HepG2 (cell line): ENCODE results near the gene B3GNT9. TPM values are rescaled to one million over a fixed set of nuclear protein-coding genes. Genes with fewer than 3 reads are reported as not detected.

ENCODE experiments used
- ATM ChIP-seq: fragments of 450-650 bp; IDR thresholded peaks from 2 replicates; pipeline ENCODE4 v1.7.1; 2017; ENCODE audit warnings: mild to moderate bottlenecking, borderline replicate concordance
- CAMTA2 ChIP-seq: sonication (generic); formaldehyde crosslinking; IDR thresholded peaks from 2 replicates; pipeline ENCODE4 v1.4.0; 2020; ENCODE audit warnings: mild to moderate bottlenecking, missing genetic modification reagents, borderline replicate concordance
- ISX ChIP-seq: sonication (generic); formaldehyde crosslinking; conservative IDR thresholded peaks from 2 replicates; pipeline ENCODE4 v1.5.0; 2020; ENCODE audit warnings: missing genetic modification reagents
- MAZ ChIP-seq, 2 experiments: sonication (generic) in 1 of 2; formaldehyde crosslinking in 1 of 2; IDR thresholded peaks; 2 replicates each; pipeline versions ENCODE4 v1.5.0 to v1.6.1; 2012 to 2020; ENCODE audit warnings: low read depth in 2 of 2, mild to moderate bottlenecking in 2 of 2, borderline replicate concordance in 1 of 2, improper control_type of control experiment in 1 of 2, low read length in 1 of 2, missing genetic modification reagents in 1 of 2, moderate library complexity in 1 of 2
- RBAK ChIP-seq: sonication (generic); formaldehyde crosslinking; IDR thresholded peaks from 2 replicates; pipeline ENCODE4 v1.5.1; 2020; ENCODE audit warnings: mild to moderate bottlenecking, missing genetic modification reagents
- RCOR2 ChIP-seq: IDR thresholded peaks from 2 replicates; pipeline ENCODE4 v1.6.1; 2016; ENCODE audit warnings: missing biosample characterization, missing genetic modification reagents
- SIX4 ChIP-seq: sonication (generic); formaldehyde crosslinking; IDR thresholded peaks from 2 replicates; pipeline ENCODE4 v1.4.0; 2020; ENCODE audit warnings: missing genetic modification reagents
- SMARCE1 ChIP-seq: fragments of 450-650 bp; IDR thresholded peaks from 2 replicates; pipeline ENCODE4 v1.6.1; 2017; ENCODE audit warnings: borderline replicate concordance
- SNAPC4 ChIP-seq: sonication (generic); formaldehyde crosslinking; IDR thresholded peaks from 2 replicates; pipeline ENCODE4 v1.4.0; 2020; ENCODE audit warnings: mild to moderate bottlenecking, missing genetic modification reagents
- SUZ12 ChIP-seq: fragments of 150-350 bp; IDR thresholded peaks from 2 replicates; pipeline ENCODE4 v1.6.1; 2014; ENCODE audit warnings: low read depth, low read length
- TRAFD1 ChIP-seq: sonication (generic); formaldehyde crosslinking; IDR thresholded peaks from 2 replicates; pipeline ENCODE4 v1.5.1; 2020; ENCODE audit warnings: missing genetic modification reagents, mild to moderate bottlenecking, borderline replicate concordance
- ZKSCAN5 ChIP-seq: sonication (generic); formaldehyde crosslinking; IDR thresholded peaks from 2 replicates; pipeline ENCODE4 v1.5.1; 2020; ENCODE audit warnings: mild to moderate bottlenecking, missing genetic modification reagents
- ZMYM3 ChIP-seq: sonication (generic); formaldehyde crosslinking; IDR thresholded peaks from 2 replicates; pipeline ENCODE4 v1.5.1; 2020; ENCODE audit warnings: mild to moderate bottlenecking, missing genetic modification reagents
- ZNF292 ChIP-seq: sonication (generic); formaldehyde crosslinking; IDR thresholded peaks from 2 replicates; pipeline ENCODE4 v1.8.1; 2022; ENCODE audit warnings: mild to moderate bottlenecking, low read depth, missing genetic modification reagents, borderline replicate concordance
- ZNF296 ChIP-seq: sonication (generic); formaldehyde crosslinking; conservative IDR thresholded peaks from 2 replicates; pipeline ENCODE4 v1.5.0; 2020; ENCODE audit warnings: mild to moderate bottlenecking, missing genetic modification reagents
- ZNF337 ChIP-seq: sonication (generic); formaldehyde crosslinking; IDR thresholded peaks from 2 replicates; pipeline ENCODE4 v1.5.1; 2020; ENCODE audit warnings: missing genetic modification reagents, low read depth, mild to moderate bottlenecking, borderline replicate concordance
- ZNF468 ChIP-seq: sonication (generic); formaldehyde crosslinking; IDR thresholded peaks from 2 replicates; pipeline ENCODE4 v1.8.0; 2022; ENCODE audit warnings: mild to moderate bottlenecking, moderate library complexity, missing genetic modification reagents
- ZNF484 ChIP-seq: sonication (generic); formaldehyde crosslinking; IDR thresholded peaks from 2 replicates; pipeline ENCODE4 v1.5.1; 2020; ENCODE audit warnings: mild to moderate bottlenecking, low read depth, missing genetic modification reagents, borderline replicate concordance
- ZNF577 ChIP-seq: sonication (generic); formaldehyde crosslinking; IDR thresholded peaks from 2 replicates; pipeline ENCODE4 v1.4.0; 2020; ENCODE audit warnings: mild to moderate bottlenecking, low read depth, missing genetic modification reagents, borderline replicate concordance
- ZSCAN22 ChIP-seq: sonication (generic); formaldehyde crosslinking; IDR thresholded peaks from 2 replicates; pipeline ENCODE4 v1.4.0; 2020; ENCODE audit warnings: mild to moderate bottlenecking, missing genetic modification reagents
- ZZZ3 ChIP-seq: sonication (generic); formaldehyde crosslinking; IDR thresholded peaks from 2 replicates; pipeline ENCODE4 v1.4.0; 2020; ENCODE audit warnings: missing genetic modification reagents, mild to moderate bottlenecking, borderline replicate concordance
- polyA plus RNA-seq, 8 experiments: library from polyadenylated mRNA; depleted of rRNA in 3 of 8; stranded (reverse) in 7 of 8; unstranded in 1 of 8; fragments of >200 nt; fragmentation: Illumina TruSeq in 4 of 8; extraction: Trizol in 4 of 8; gene quantifications; 2 replicates each; pipeline versions ENCODE4 v1.2.1 to v1.2.3, GENCODE V29; 2011 to 2016; ENCODE audit warnings: low read depth in 4 of 8, missing spikeins in 1 of 8, mixed read lengths in 1 of 8; ENCODE audit not compliant: insufficient read depth in 1 of 8
- total RNA-seq, 5 experiments: library from RNA; depleted of rRNA; stranded (reverse); fragments of >200 nt; fragmentation: Illumina TruSeq; extraction: Trizol; gene quantifications; 2 replicates each; pipeline ENCODE4 v1.2.3, GENCODE V29; 2016; ENCODE audit warnings: low read depth in 1 of 5
- TF ChIP-seq, protein P1 (sequence below): sonication (generic); formaldehyde crosslinking; IDR thresholded peaks from 2 replicates; pipeline ENCODE4 v1.5.0; 2020; ENCODE audit warnings: mild to moderate bottlenecking, low read depth, missing genetic modification reagents, borderline replicate concordance

The B3GNT9 gene
- total and polyA plus RNA-seq, 2 of the 13 experiments (the other 11 are each of a cell fraction or from before 2014, with no cell fraction given): 1.5 to 3.1 TPM

DNA sequence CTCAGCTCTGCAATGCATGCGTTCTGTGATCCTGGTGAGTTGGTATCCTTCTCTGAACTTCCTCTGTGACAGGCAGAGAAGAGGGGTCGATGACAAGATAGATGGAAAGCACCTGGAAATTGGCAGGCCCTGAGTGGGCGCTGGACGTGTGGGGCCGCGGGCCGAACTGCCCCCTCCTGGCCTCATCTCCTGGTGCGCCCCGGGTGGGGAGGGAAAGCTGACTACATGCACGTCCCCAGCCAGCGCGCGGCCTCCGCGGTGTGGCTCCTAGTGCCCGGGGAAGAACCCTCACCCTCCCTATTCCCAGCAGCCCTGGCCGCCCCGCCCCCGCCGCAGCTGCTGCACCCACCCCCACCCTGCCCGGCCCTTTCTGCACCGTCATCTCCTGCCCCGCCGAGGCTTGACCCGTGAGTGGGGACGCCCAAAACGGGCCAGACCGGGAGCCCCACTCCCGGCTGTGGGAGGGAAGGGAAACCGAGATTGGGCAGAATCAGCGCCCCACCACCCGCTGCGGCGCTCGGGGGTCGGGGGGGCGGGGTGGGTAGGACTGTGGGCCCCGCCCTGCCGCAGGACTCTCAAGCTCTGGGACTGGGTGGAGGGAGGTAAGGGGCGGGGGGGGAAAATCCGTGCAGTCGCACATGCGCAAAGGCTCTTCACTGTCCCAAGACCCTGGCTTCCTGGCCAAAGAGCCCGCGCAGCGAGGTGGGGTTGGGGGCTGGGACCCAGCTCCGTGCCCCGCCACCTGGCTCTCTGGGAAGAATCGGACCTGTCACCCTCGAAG, 19.6 kb upstream of the B3GNT9 start, which contains the start of gene NOL3 (continued):
- TF ChIP-seq TRAFD1 (CRISPR knock-in tag) (peak; percentile 87; the same call in 1 of the 2 replicates), CAMTA2 (CRISPR knock-in tag) (no peak), ZZZ3 (CRISPR knock-in tag) (0 out of 2 replicates have a peak, but pooled peaks have one; percentile 11), ZSCAN22 (CRISPR knock-in tag) (no peak), ATM (no peak), SUZ12 (no peak), RCOR2 (CRISPR knock-in tag) (0 out of 2 replicates have a peak, but pooled peaks have one; percentile 9), SMARCE1 (no peak), ZNF577 (CRISPR knock-in tag) (no peak), RBAK (peak; percentile 67; the same call in 1 of the 2 replicates), ZNF296 (CRISPR knock-in tag) (peak; percentile 54; the same call in 1 of the 2 replicates), ZNF468 (CRISPR knock-in tag) (0 out of 2 replicates have a peak, but pooled peaks have one; percentile 30), MAZ (IDR thresholded peaks at IDR 0.05; ENCODE audit: borderline replicate concordance, low read depth, low read length) (peak; percentile 40; the same call in 1 of the 2 replicates), MAZ (CRISPR knock-in tag; IDR thresholded peaks at IDR 0.05; ENCODE audit: low read depth) (peak; percentile 73), ZKSCAN5 (0 out of 2 replicates have a peak, but pooled peaks have one; percentile 21), ZMYM3 (CRISPR knock-in tag) (peak; percentile 57; the same call in 1 of the 2 replicates), ZNF292 (CRISPR knock-in tag) (peak; percentile 37; the same call in 1 of the 2 replicates), ISX (CRISPR knock-in tag) (no peak), SIX4 (CRISPR knock-in tag) (peak; percentile 46; the same call in 1 of the 2 replicates), SNAPC4 (CRISPR knock-in tag) (no peak), ZNF484 (CRISPR knock-in tag) (no peak), ZNF337 (CRISPR knock-in tag) (0 out of 2 replicates have a peak, but pooled peaks have one; percentile 4)
- TF ChIP-seq, protein P1, sequence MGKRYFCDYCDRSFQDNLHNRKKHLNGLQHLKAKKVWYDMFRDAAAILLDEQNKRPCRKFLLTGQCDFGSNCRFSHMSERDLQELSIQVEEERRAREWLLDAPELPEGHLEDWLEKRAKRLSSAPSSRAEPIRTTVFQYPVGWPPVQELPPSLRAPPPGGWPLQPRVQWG: no peak
